Hematopoietic multipotent progenitor cell treated with erythropoietin and hydrocortisone succinate and interleukin-3 and kit ligand, for 6 days (in vitro differentiated cells): ENCODE measurements around the gene TTC28.
"Not testable (repeated sequence)": the region's sequence is repeated elsewhere in the genome, so short reads cannot be mapped to it uniquely, and the experiment has no call there.

Experiments used
- DNase-seq: peaks from one replicate; pipeline ENCODE4 v3.0.0-alpha.2; 2015

The TTC28 gene

GRCh38 chr22:28077166-28077565, 602.5 kb downstream of the TTC28 start:
- DNase-seq = no peak

GRCh38 chr22:28075358-28075981, 604.2 kb downstream of the TTC28 start:
- DNase-seq = peak; percentile 20

GRCh38 chr22:28074526-28074925, 605.1 kb downstream of the TTC28 start:
- no peak for DNase-seq

- DNase-seq = no peak
These were observed 607.6 kb downstream of the TTC28 start for GRCh38 chr22:28072066-28072465.

- DNase-seq = no peak
These were observed 610.8 kb downstream of the TTC28 start for GRCh38 chr22:28068826-28069225.

GRCh38 chr22:28064920-28065319, 614.7 kb downstream of the TTC28 start:
- no peak for DNase-seq

- DNase-seq = no peak
These were observed 616.0 kb downstream of the TTC28 start for GRCh38 chr22:28063656-28064055.

GRCh38 chr22:28060594-28060993, 619.0 kb downstream of the TTC28 start:
- not testable (repeated sequence) for DNase-seq

- DNase-seq = no peak
These were observed 621.6 kb downstream of the TTC28 start for GRCh38 chr22:28058036-28058435.

- DNase-seq = no peak
These were observed 624.8 kb downstream of the TTC28 start for GRCh38 chr22:28054819-28055208.

GRCh38 chr22:28053896-28054818, 625.5 kb downstream of the TTC28 start:
- DNase-seq = no peak

GRCh38 chr22:28052825-28053269, 626.8 kb downstream of the TTC28 start:
- no peak for DNase-seq

- peak; percentile 63 for DNase-seq
These were observed 627.8 kb downstream of the TTC28 start for GRCh38 chr22:28051787-28052356.

- no peak for DNase-seq
These were observed 628.4 kb downstream of the TTC28 start for GRCh38 chr22:28051091-28051786.

GRCh38 chr22:28048529-28048928, 631.1 kb downstream of the TTC28 start:
- peak; percentile 47 for DNase-seq

GRCh38 chr22:28047740-28048139, 631.9 kb downstream of the TTC28 start:
- no peak for DNase-seq

GRCh38 chr22:28046100-28046499, 633.5 kb downstream of the TTC28 start:
- no peak for DNase-seq

- DNase-seq = no peak
These were observed 635.0 kb downstream of the TTC28 start for GRCh38 chr22:28044546-28045173.

- DNase-seq = no peak
These were observed 636.4 kb downstream of the TTC28 start for GRCh38 chr22:28043266-28043665.

- DNase-seq = peak; percentile 95
These were observed 644.8 kb downstream of the TTC28 start for GRCh38 chr22:28034760-28035401.

GRCh38 chr22:28034145-28034759, 645.4 kb downstream of the TTC28 start:
- DNase-seq = no peak

- peak; percentile 67 for DNase-seq
These were observed 646.8 kb downstream of the TTC28 start for GRCh38 chr22:28032861-28033260.
